HEK293 (cell line): Measurements from ENCODE around the gene KLK11.

Source experiments
- OVOL3 ChIP-seq: fragments of 450-650 bp; formaldehyde crosslinking; IDR thresholded peaks from 2 replicates; pipeline ENCODE4 v1.5.1; 2016; ENCODE audit warnings: missing biosample characterization, missing genetic modification characterization
- TRIM28 ChIP-seq: IDR thresholded peaks from 2 replicates; pipeline ENCODE4 v1.6.1; 2011; ENCODE audit warnings: low read length, control low read depth, borderline replicate concordance
- TF ChIP-seq, protein P1 (sequence below): fragments of 450-650 bp; formaldehyde crosslinking; IDR thresholded peaks from 2 replicates; pipeline ENCODE4 v1.5.1; 2016; ENCODE audit warnings: missing biosample characterization, missing genetic modification characterization

DNA sequence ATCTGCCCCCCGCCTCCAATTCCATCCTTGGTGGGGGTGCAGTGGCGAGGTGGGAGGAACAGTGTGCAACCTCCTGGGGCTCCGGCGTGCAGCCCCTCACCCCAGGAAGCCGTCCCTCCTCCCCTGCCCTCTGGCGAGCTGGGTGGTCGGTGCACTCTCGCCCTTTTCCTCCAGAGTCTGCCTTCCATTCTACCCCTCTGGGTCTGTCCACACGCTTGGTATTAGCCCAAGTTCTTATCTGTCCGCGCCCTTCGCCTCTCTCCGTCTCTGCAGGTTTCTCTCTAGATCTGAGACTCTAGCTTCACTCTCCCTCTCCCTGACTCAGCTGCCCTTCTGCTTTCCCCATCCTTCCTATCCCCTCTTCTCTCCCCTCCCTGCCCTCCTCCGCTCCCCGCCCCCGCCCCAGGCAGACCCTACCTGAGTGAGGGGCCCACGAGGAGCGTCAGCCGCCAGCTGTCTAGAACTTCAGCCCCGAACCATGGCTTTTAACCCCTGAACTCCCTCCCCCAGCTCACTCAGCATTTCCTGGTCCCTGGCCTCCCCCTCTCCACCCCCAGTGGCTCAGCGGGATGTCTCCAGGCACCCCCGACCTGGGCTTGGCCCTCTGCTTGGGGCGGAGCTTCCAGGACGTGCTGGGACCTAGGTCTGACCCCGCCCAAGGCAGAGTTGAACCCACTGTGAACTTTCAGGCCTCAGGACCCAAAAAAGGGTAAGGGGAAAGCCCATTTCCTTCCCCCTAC is 39.0 kb upstream of the KLK11 start:
- TF ChIP-seq, protein P1, sequence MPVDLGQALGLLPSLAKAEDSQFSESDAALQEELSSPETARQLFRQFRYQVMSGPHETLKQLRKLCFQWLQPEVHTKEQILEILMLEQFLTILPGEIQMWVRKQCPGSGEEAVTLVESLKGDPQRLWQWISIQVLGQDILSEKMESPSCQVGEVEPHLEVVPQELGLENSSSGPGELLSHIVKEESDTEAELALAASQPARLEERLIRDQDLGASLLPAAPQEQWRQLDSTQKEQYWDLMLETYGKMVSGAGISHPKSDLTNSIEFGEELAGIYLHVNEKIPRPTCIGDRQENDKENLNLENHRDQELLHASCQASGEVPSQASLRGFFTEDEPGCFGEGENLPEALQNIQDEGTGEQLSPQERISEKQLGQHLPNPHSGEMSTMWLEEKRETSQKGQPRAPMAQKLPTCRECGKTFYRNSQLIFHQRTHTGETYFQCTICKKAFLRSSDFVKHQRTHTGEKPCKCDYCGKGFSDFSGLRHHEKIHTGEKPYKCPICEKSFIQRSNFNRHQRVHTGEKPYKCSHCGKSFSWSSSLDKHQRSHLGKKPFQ (tag by site-specific recombination), result no peak
- TF ChIP-seq TRIM28 (no peak), OVOL3 (tag by site-specific recombination) (no peak)
